ENCODE results near the gene ISG15. TPM values are rescaled to one million over a fixed set of nuclear protein-coding genes. Genes with fewer than 3 reads are reported as not detected.

Gene ISG15
- total RNA-seq, 1 experiment from 2014 or later: 165 TPM

DNA sequence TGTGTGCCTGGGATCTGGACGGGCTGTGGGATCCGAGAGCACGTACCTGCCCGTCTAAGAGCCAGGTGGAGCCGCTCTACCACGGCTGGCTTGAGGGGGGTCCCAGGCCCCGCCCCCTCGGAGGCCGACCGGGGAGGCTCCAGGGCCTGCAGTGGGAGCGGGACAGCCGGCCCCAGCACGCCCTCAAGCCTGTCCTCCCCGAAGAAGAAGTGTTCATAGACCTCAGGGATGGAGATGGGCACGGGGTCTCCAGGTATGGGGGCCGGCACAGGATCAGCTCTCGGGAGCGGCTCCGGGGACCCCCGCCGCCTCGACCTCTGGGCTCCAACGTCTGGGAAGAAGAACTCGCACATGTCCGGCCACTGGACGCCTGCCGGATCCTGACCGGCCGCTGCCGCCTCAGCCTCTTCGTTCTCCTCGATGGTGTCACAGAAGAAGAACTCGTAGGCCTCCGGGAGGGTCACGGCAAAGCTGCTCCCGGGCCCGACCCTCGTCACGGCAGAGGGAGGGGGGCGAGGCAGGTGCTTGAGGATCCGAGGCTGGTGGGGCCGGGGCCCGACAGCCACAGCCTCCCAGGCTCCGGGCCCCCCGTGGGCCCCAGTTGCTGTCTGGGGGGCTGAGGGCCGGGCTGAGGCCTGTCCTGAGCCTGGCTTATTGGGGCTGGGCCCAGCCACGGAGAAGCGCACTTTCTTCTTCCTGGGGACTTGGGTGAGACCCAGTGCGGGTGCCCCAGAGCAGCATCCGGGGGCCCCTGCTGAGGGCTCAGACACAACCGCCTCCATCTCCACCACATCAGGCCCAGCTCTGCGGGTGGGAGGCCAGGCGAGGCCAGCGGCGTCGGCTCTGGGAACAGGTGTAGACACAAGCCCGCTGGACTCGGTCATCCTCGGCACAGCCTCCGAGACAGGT is 34.2 kb upstream of the ISG15 start:
- TF ChIP-seq, protein P1, sequence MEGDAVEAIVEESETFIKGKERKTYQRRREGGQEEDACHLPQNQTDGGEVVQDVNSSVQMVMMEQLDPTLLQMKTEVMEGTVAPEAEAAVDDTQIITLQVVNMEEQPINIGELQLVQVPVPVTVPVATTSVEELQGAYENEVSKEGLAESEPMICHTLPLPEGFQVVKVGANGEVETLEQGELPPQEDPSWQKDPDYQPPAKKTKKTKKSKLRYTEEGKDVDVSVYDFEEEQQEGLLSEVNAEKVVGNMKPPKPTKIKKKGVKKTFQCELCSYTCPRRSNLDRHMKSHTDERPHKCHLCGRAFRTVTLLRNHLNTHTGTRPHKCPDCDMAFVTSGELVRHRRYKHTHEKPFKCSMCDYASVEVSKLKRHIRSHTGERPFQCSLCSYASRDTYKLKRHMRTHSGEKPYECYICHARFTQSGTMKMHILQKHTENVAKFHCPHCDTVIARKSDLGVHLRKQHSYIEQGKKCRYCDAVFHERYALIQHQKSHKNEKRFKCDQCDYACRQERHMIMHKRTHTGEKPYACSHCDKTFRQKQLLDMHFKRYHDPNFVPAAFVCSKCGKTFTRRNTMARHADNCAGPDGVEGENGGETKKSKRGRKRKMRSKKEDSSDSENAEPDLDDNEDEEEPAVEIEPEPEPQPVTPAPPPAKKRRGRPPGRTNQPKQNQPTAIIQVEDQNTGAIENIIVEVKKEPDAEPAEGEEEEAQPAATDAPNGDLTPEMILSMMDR (IDR thresholded peaks at IDR 0.05; ENCODE audit: unreplicated experiment): no peak
- H3K27ac Mint-ChIP-seq (ENCODE audit: unreplicated experiment): no peak overlapping the region
- peaks cover 34% of the 10 kb centered on the region for H3K27me3 Mint-ChIP-seq (ENCODE audit: unreplicated experiment)
- CTCF ChIA-PET: no interaction called here
- no TSS peak for BruUV-seq (replicated peaks)
- no peak for DNase-seq
- intact Hi-C loops (cut with micrococcal nuclease; ENCODE audit: unreplicated experiment): no loop called here
- peaks cover 24% of the 10 kb centered on the region for H3K36me3 Mint-ChIP-seq (ENCODE audit: insufficient read depth, unreplicated experiment)
- peaks cover 18% of the 10 kb centered on the region for H3K4me1 Mint-ChIP-seq (ENCODE audit: low read depth, unreplicated experiment)
- no peaks in the 10 kb centered on the region for H3K9me3 Mint-ChIP-seq (ENCODE audit: low read depth, unreplicated experiment)
- no peak overlapping the region for H3K4me3 Mint-ChIP-seq (ENCODE audit: low read depth, unreplicated experiment)

DNA sequence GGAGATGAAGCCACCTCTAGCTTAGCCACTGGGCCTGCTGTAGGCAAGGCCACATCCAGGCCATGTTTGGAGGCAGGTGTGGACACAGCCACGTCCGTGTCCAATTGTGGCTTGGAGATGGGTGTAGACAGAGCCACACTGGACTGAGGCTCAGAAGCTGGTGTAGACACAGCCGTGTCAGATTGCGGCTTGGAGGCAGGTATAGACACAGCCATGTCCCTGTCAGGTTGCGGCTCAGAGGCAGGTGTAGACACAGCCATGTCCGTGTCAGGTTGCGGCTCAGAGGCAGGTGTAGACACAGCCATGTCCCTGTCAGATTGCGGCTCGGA is 33.6 kb upstream of the ISG15 start:
- BruUV-seq (replicated peaks): no TSS peak
- H3K4me1 Mint-ChIP-seq (ENCODE audit: low read depth, unreplicated experiment): peaks cover 18% of the 10 kb centered on the region
- H3K27ac Mint-ChIP-seq (ENCODE audit: unreplicated experiment): no peak overlapping the region
- no peaks in the 10 kb centered on the region for H3K9me3 Mint-ChIP-seq (ENCODE audit: low read depth, unreplicated experiment)
- H3K4me3 Mint-ChIP-seq (ENCODE audit: low read depth, unreplicated experiment): no peak overlapping the region
- H3K36me3 Mint-ChIP-seq (ENCODE audit: insufficient read depth, unreplicated experiment): peaks cover 23% of the 10 kb centered on the region
- no peak for DNase-seq
- peaks cover 34% of the 10 kb centered on the region for H3K27me3 Mint-ChIP-seq (ENCODE audit: unreplicated experiment)
- TF ChIP-seq, protein P1 (IDR thresholded peaks at IDR 0.05; ENCODE audit: unreplicated experiment): no peak
- intact Hi-C loops (cut with micrococcal nuclease; ENCODE audit: unreplicated experiment): no loop called here
- CTCF ChIA-PET: no interaction called here

- Mint-ChIP-seq H3K27ac (ENCODE audit: unreplicated experiment) (no peak overlapping the region), H3K4me1 (ENCODE audit: low read depth, unreplicated experiment) (peaks cover 18% of the 10 kb centered on the region), H3K9me3 (ENCODE audit: low read depth, unreplicated experiment) (no peaks in the 10 kb centered on the region), H3K36me3 (ENCODE audit: insufficient read depth, unreplicated experiment) (peaks cover 19% of the 10 kb centered on the region), H3K4me3 (ENCODE audit: low read depth, unreplicated experiment) (no peak overlapping the region), H3K27me3 (ENCODE audit: unreplicated experiment) (peaks cover 36% of the 10 kb centered on the region)
- intact Hi-C loops (cut with micrococcal nuclease; ENCODE audit: unreplicated experiment): no loop called here
- DNase-seq: no peak
- TF ChIP-seq, protein P1 (IDR thresholded peaks at IDR 0.05; ENCODE audit: unreplicated experiment): no peak
- no TSS peak for BruUV-seq (replicated peaks)
- CTCF ChIA-PET: interaction anchor here (0.7 kb wide), 1 partner anchor 22 kb away, joined by 4 read pairs; no protein-coding TSS in a partner anchor
These were observed 33.1 kb upstream of the ISG15 start for GRCh38 chr1:980137-980571.

DNA sequence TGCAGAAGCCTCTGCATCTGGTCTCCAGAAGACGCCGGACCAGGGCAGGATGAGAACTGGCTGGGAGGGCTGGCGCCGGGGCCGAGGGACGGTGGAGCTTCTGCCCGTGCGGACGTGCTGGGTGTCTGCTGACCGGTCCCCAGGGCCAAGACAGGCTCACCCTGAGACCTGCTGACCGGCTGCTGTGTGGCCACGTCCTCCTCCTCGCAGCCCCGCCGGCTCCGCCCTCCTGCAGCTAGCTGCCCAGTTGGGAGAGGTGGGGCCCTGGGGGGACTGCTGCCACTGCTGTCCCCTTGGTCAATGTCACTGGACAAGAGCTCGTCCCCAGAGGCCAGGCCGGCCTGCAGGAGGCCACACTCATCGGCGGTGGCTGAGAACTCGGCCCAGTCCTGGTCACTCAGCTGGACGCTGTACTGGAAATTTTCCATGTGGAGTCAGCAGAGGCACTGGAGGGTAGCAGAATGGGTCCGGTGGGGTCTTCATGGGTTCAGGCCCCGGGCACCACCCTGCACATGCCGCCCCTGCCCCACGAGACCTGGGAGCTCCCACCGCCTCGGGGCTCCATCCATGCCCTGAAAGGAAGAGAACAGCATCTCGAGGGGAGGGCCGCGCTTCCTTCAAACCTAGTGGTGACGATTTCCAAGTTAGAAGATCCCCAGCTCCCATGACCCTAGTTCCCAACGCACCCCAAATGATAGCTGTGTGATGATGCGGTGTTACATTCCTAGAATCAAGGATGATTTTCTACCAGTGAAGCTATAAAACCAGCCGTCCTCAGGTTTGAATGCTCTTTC is 32.5 kb upstream of the ISG15 start:
- DNase-seq: no peak
- Mint-ChIP-seq H3K36me3 (ENCODE audit: insufficient read depth, unreplicated experiment) (peaks cover 13% of the 10 kb centered on the region), H3K4me1 (ENCODE audit: low read depth, unreplicated experiment) (peaks cover 12% of the 10 kb centered on the region), H3K4me3 (ENCODE audit: low read depth, unreplicated experiment) (no peak overlapping the region), H3K27ac (ENCODE audit: unreplicated experiment) (no peak overlapping the region), H3K27me3 (ENCODE audit: unreplicated experiment) (peaks cover 42% of the 10 kb centered on the region), H3K9me3 (ENCODE audit: low read depth, unreplicated experiment) (no peaks in the 10 kb centered on the region)
- no TSS peak for BruUV-seq (replicated peaks)
- TF ChIP-seq, protein P1 (IDR thresholded peaks at IDR 0.05; ENCODE audit: unreplicated experiment): no peak
- intact Hi-C loops (cut with micrococcal nuclease; ENCODE audit: unreplicated experiment): no loop called here
- CTCF ChIA-PET: interaction anchor here (0.7 kb wide), 1 partner anchor 21 kb away, joined by 4 read pairs; no protein-coding TSS in a partner anchor

Data from Calu3 (cell line).